AG09319 (cell line): ENCODE results near the gene SEMA4D.

Experiments
- DNase-seq: peaks from one replicate; pipeline ENCODE4 v3.0.0-alpha.2; 2010; ENCODE audit warnings: low read depth; ENCODE audit errors: extremely low read depth
- TF ChIP-seq, protein P1 (sequence below): IDR thresholded peaks from 2 replicates; pipeline ENCODE4 v1.5.1; 2011; ENCODE audit warnings: low read depth, mild to moderate bottlenecking, inconsistent platforms, low read length, moderate library complexity

SEMA4D gene

DNA sequence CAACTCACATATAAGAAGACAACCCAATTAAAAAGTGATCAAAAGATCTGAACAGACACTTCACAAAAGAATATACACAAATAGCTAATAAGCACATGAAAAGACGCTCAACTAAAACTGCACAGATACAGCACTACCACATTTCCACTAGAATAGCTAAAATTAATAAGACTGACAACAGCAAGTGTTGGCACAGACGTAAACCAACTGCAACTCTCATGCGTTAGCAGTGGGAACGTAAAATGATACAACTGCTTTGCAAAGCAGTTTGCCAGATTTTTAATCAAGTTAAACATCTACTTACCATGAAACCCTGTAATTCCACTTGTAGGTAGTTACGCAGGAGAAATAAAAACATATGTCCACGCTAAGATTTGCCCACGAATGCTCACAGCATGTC is 9.0 kb downstream of the SEMA4D start:
- TF ChIP-seq, protein P1, sequence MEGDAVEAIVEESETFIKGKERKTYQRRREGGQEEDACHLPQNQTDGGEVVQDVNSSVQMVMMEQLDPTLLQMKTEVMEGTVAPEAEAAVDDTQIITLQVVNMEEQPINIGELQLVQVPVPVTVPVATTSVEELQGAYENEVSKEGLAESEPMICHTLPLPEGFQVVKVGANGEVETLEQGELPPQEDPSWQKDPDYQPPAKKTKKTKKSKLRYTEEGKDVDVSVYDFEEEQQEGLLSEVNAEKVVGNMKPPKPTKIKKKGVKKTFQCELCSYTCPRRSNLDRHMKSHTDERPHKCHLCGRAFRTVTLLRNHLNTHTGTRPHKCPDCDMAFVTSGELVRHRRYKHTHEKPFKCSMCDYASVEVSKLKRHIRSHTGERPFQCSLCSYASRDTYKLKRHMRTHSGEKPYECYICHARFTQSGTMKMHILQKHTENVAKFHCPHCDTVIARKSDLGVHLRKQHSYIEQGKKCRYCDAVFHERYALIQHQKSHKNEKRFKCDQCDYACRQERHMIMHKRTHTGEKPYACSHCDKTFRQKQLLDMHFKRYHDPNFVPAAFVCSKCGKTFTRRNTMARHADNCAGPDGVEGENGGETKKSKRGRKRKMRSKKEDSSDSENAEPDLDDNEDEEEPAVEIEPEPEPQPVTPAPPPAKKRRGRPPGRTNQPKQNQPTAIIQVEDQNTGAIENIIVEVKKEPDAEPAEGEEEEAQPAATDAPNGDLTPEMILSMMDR: no peak
- no peak for DNase-seq

DNA sequence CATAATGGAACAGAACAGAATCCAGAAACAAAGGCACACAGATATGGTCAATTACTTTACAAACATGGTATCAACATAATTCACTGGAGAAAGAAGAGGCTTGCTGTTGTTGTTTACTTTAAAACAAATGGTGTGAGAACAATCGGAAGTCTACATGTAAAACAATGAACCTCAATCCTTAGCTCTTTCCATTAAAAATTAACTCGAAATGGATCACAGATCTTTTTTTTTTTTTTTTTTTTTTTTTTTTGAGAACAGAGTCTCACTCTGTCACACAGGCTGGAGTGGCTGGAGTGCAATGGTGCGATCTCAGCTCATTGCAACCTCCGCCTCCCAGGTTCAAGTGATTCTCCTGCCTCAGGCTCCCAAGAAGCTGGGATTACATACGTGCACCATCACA is 9.8 kb downstream of the SEMA4D start:
- DNase-seq: no peak
- TF ChIP-seq, protein P1: no peak

- TF ChIP-seq, protein P1: no peak
- no peak for DNase-seq
Measured at GRCh38 chr9:89486681-89487080, 11.2 kb downstream of the SEMA4D start.

- no peak for DNase-seq
- TF ChIP-seq, protein P1: no peak
Measured at GRCh38 chr9:89484475-89485404, 13.2 kb downstream of the SEMA4D start.

DNA sequence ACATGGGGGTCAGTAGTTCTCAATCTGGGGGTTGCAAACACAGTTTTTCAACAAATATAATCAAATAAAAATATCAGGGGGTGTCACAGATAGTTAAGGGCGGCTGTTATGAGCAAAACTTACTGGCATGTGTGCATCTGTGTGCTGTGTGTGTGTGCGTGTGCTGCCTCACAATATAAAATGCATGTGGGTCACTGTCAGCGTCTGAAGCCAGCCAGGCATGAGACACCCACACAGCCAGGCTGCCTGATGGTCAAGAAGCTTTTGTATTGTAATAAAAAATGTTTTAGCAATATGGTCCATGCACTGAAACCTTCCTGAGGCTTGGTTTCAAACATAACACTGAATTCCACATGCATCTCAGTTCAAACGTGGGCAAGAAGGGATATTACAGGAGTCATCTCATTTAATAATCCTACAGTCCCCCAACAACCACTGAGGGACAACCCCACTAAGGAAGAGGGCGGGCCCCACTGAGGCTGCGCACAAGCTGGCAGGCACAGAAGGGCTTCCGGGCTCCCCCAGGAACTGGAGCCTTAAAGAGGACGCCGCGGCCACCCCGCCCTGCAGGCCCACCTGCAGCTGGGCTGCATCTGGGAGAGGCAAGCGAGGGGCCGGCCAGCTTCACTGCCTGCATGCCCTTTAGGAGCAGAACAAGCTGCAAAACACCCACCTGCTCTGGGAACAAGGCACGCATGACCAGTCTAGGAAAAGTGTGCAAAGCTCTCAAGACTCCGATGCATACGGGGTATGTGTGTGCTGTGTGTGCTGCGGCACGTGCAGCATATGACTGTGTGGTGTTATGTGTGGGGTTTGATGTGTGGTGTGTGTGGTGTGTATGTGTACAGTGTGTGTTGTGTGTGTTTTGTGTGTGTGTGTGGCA is 14.1 kb downstream of the SEMA4D start:
- TF ChIP-seq, protein P1: no peak
- DNase-seq: no peak

GRCh38 chr9:89482901-89483361 is 15.0 kb downstream of the SEMA4D start:
- DNase-seq: no peak
- TF ChIP-seq, protein P1: no peak
